GM23248 (cell line): ENCODE measurements around the gene NIPBL. TPM values are rescaled to one million over a fixed set of nuclear protein-coding genes. Genes with fewer than 3 reads are reported as not detected.

ENCODE experiments used
- DNase-seq: peaks from one replicate; pipeline ENCODE4 v3.0.0-alpha.2; 2015
- H2AFZ ChIP-seq: fragments of 200-600 bp; sonication (generic); 2 replicates; pipeline ENCODE4 v1.6.1; 2016; ENCODE audit warnings: antibody characterized with exemption
- H3F3A ChIP-seq: fragments of 200-600 bp; sonication (generic); 2 replicates; pipeline ENCODE4 v1.6.1; 2016; ENCODE audit warnings: mild to moderate bottlenecking, antibody characterized with exemption, mixed run types; ENCODE audit not compliant: insufficient read depth
- H3K27ac ChIP-seq: fragments of 200-600 bp; sonication (generic); 2 replicates; pipeline ENCODE4 v1.5.1; 2016; ENCODE audit warnings: mild to moderate bottlenecking
- H3K27me3 ChIP-seq: fragments of 200-600 bp; sonication (generic); replicated peaks from 2 replicates; pipeline ENCODE4 v1.6.1; 2016; ENCODE audit warnings: mild to moderate bottlenecking; ENCODE audit not compliant: insufficient read depth
- H3K36me3 ChIP-seq: fragments of 200-600 bp; sonication (generic); 2 replicates; pipeline ENCODE4 v1.6.1; 2016; ENCODE audit warnings: low read depth, mild to moderate bottlenecking
- H3K4me1 ChIP-seq: fragments of 200-600 bp; sonication (generic); 2 replicates; pipeline ENCODE4 v1.6.1; 2016; ENCODE audit warnings: mild to moderate bottlenecking; ENCODE audit not compliant: insufficient read depth
- H3K4me2 ChIP-seq: fragments of 200-600 bp; sonication (generic); one replicate; pipeline ENCODE4 v1.6.1; 2016; ENCODE audit warnings: mild to moderate bottlenecking; ENCODE audit not compliant: unreplicated experiment
- H3K4me3 ChIP-seq: fragments of 200-600 bp; sonication (generic); 2 replicates; pipeline ENCODE4 v1.5.1; 2016; ENCODE audit warnings: mild to moderate bottlenecking
- H3K79me2 ChIP-seq: fragments of 200-600 bp; sonication (generic); 2 replicates; pipeline ENCODE4 v1.6.1; 2016; ENCODE audit warnings: mild to moderate bottlenecking; ENCODE audit not compliant: insufficient read depth
- H3K9ac ChIP-seq: fragments of 200-600 bp; sonication (generic); 2 replicates; pipeline ENCODE4 v1.6.1; 2016; ENCODE audit warnings: mild to moderate bottlenecking
- H3K9me2 ChIP-seq: fragments of 200-600 bp; sonication (generic); 2 replicates; pipeline ENCODE4 v1.6.1; 2016; ENCODE audit warnings: mixed run types, mild to moderate bottlenecking, moderate library complexity; ENCODE audit not compliant: insufficient read depth
- H3K9me3 ChIP-seq: fragments of 200-600 bp; sonication (generic); one replicate; pipeline ENCODE4 v1.6.1; 2017; ENCODE audit warnings: low read depth
- H4K20me1 ChIP-seq: fragments of 200-600 bp; sonication (generic); 2 replicates; pipeline ENCODE4 v1.6.0; 2016; ENCODE audit not compliant: insufficient read depth
- EZH2 ChIP-seq: fragments of 200-600 bp; sonication (generic); IDR thresholded peaks from 2 replicates; pipeline ENCODE4 v1.6.1; 2018; ENCODE audit warnings: antibody characterized with exemption, mild to moderate bottlenecking; ENCODE audit not compliant: insufficient read depth, poor library complexity, severe bottlenecking
- EZH2phosphoT487 ChIP-seq: fragments of 200-600 bp; sonication (generic); IDR thresholded peaks from 2 replicates; pipeline ENCODE4 v1.6.1; 2018; ENCODE audit warnings: antibody characterized with exemption, moderate library complexity, mild to moderate bottlenecking, low read depth; ENCODE audit not compliant: insufficient read depth
- WGBS, 2 experiments: methylation state at CpG; one replicate each; pipeline ENCODE4 v1.1.6; 2015 to 2017; ENCODE audit warnings: low lambda C conversion rate in 2 of 2, low coverage in 1 of 2; ENCODE audit errors: missing lambda C conversion rate in 2 of 2; 5-methylcytosine and 5-hydroxymethylcytosine counted together
- in situ Hi-C: fragments of 300-500 bp; cut with MboI; formaldehyde crosslinking; loops from 2 replicates; pipeline ENCODE4 v1.15.0; 2020
- polyA plus RNA-seq: library from polyadenylated mRNA; unstranded; fragments of >200 nt; fragmentation: Nextera tagmentation; extraction: Ambion mirVana; gene quantifications from 2 replicates; pipeline ENCODE4 v1.2.1, GENCODE V29; 2016
- total RNA-seq: library from RNA; depleted of rRNA; stranded (reverse); fragments of >200 nt; shearing (Covaris generic); gene quantifications from 2 replicates; pipeline ENCODE4 v1.2.3, GENCODE V29; 2014

The NIPBL gene
- total and polyA plus RNA-seq, 2 experiments from 2014 or later: 12.5 to 15.7 TPM

GRCh38 chr5:36958612-36959011 is 82.0 kb downstream of the NIPBL start:
- Histone ChIP-seq H3K27ac (no peak overlapping the region), H3K4me3 (no peak overlapping the region), H4K20me1 (no peaks in the 10 kb centered on the region), H3K27me3 (no peaks in the 10 kb centered on the region), H3K36me3 (peaks cover 32% of the 10 kb centered on the region), H3K9ac (no peak overlapping the region), H2AFZ (no peak overlapping the region), H3K9me2 (no peaks in the 10 kb centered on the region), H3K79me2 (peaks cover 70% of the 10 kb centered on the region), H3F3A (no peaks in the 10 kb centered on the region), H3K9me3 (no peaks in the 10 kb centered on the region), H3K4me1 (no peaks in the 10 kb centered on the region), H3K4me2 (no peak overlapping the region)
- WGBS, 2 experiments: 91 to 96% methylated on average over 2 of the region's 2 CpGs
- TF ChIP-seq EZH2 (no peak), EZH2phosphoT487 (no peak)
- in situ Hi-C loops: no loop called here
- DNase-seq: no peak

GRCh38 chr5:36965179-36965578 is 88.6 kb downstream of the NIPBL start:
- no peak for DNase-seq
- Histone ChIP-seq H3F3A (no peaks in the 10 kb centered on the region), H3K4me1 (no peaks in the 10 kb centered on the region), H3K4me2 (no peak overlapping the region), H3K27ac (no peak overlapping the region), H2AFZ (no peak overlapping the region), H3K4me3 (no peak overlapping the region), H3K9ac (no peak overlapping the region), H3K27me3 (no peaks in the 10 kb centered on the region), H4K20me1 (no peaks in the 10 kb centered on the region), H3K79me2 (peaks cover 19% of the 10 kb centered on the region), H3K9me2 (no peaks in the 10 kb centered on the region), H3K9me3 (no peaks in the 10 kb centered on the region), H3K36me3 (peaks cover 43% of the 10 kb centered on the region)
- in situ Hi-C loops: no loop called here
- WGBS, 2 experiments: 88 to 100% methylated on average over 1 of the region's 1 CpG
- TF ChIP-seq EZH2phosphoT487: no peak
- no peak for TF ChIP-seq EZH2

- Histone ChIP-seq H3K27me3 (no peaks in the 10 kb centered on the region), H2AFZ (no peak overlapping the region), H3K4me1 (no peaks in the 10 kb centered on the region), H3K36me3 (peaks cover 33% of the 10 kb centered on the region), H3K9ac (no peak overlapping the region), H3K9me3 (no peaks in the 10 kb centered on the region), H3K4me2 (no peak overlapping the region), H3F3A (no peaks in the 10 kb centered on the region), H3K27ac (no peak overlapping the region), H3K9me2 (no peaks in the 10 kb centered on the region), H3K79me2 (peaks cover under 1% of the 10 kb centered on the region; the same call in 1 of the 2 replicates), H3K4me3 (no peak overlapping the region), H4K20me1 (no peaks in the 10 kb centered on the region)
- TF ChIP-seq EZH2: no peak
- TF ChIP-seq EZH2phosphoT487: no peak
- WGBS, 2 experiments: 98 to 100% methylated on average over 2 of the region's 2 CpGs
- DNase-seq: no peak
- in situ Hi-C loops: no loop called here
Measured at GRCh38 chr5:36969700-36970395, 93.3 kb downstream of the NIPBL start.

- no peaks in the 10 kb centered on the region for H4K20me1 ChIP-seq
- no peak overlapping the region for H3K9ac ChIP-seq
- peaks cover 17% of the 10 kb centered on the region for H3K4me1 ChIP-seq
- H3K9me2 ChIP-seq: no peaks in the 10 kb centered on the region
- H3K79me2 ChIP-seq: peaks cover 79% of the 10 kb centered on the region
- H3K36me3 ChIP-seq: peaks cover 22% of the 10 kb centered on the region
- no peak overlapping the region for H3K4me3 ChIP-seq
- TF ChIP-seq EZH2 (no peak), EZH2phosphoT487 (no peak)
- H3F3A ChIP-seq: peaks cover 14% of the 10 kb centered on the region
- no peak overlapping the region for H3K27ac ChIP-seq
- H2AFZ ChIP-seq: no peak overlapping the region
- no peaks in the 10 kb centered on the region for H3K27me3 ChIP-seq
- in situ Hi-C loops: no loop called here
- H3K4me2 ChIP-seq: no peak overlapping the region
- no peak for DNase-seq
- no peaks in the 10 kb centered on the region for H3K9me3 ChIP-seq
Measured at GRCh38 chr5:36978196-36978595, 101.6 kb downstream of the NIPBL start.

- no peaks in the 10 kb centered on the region for H3K9me3 ChIP-seq
- H3K9me2 ChIP-seq: no peaks in the 10 kb centered on the region
- H4K20me1 ChIP-seq: no peaks in the 10 kb centered on the region
- H3K4me1 ChIP-seq: peaks cover 20% of the 10 kb centered on the region
- peaks cover 14% of the 10 kb centered on the region for H3F3A ChIP-seq
- no peak overlapping the region for H3K4me2 ChIP-seq
- WGBS, 2 experiments: 90% methylated on average over 1 of the region's 1 CpG
- no peak overlapping the region for H3K9ac ChIP-seq
- H3K27ac ChIP-seq: peak overlapping the region; percentile 36
- in situ Hi-C loops: no loop called here
- no peaks in the 10 kb centered on the region for H3K27me3 ChIP-seq
- H3K36me3 ChIP-seq: peaks cover 19% of the 10 kb centered on the region
- no peak overlapping the region for H3K4me3 ChIP-seq
- H3K79me2 ChIP-seq: peaks cover 95% of the 10 kb centered on the region
- peak; percentile 80 for DNase-seq
- TF ChIP-seq EZH2 (no peak), EZH2phosphoT487 (no peak)
- no peak overlapping the region for H2AFZ ChIP-seq
Measured at GRCh38 chr5:36982146-36982545, 105.6 kb downstream of the NIPBL start.
